Type B pancreatic cell (in vitro differentiated cells): Measurements from ENCODE around the gene HRH3. TPM values are rescaled to one million over a fixed set of nuclear protein-coding genes. Genes with fewer than 3 reads are reported as not detected.

Experiments
- DNase-seq: peaks from one replicate; pipeline ENCODE4 v3.0.0; 2021; ENCODE audit warnings: mixed read lengths; ENCODE audit not compliant: unreplicated experiment; ENCODE audit errors: extremely low spot score
- H3K27ac Mint-ChIP-seq: 2 replicates; pipeline ENCODE4 v1.8.0; 2021; ENCODE audit warnings: mild to moderate bottlenecking, mixed read lengths
- H3K27me3 Mint-ChIP-seq: 2 replicates; pipeline ENCODE4 v1.8.0; 2021; ENCODE audit warnings: mixed read lengths
- H3K36me3 Mint-ChIP-seq: 2 replicates; pipeline ENCODE4 v1.8.0; 2021; ENCODE audit warnings: mixed read lengths
- H3K4me1 Mint-ChIP-seq: one replicate; pipeline ENCODE4 v1.8.0; 2021; ENCODE audit warnings: mixed read lengths; ENCODE audit not compliant: unreplicated experiment
- H3K4me3 Mint-ChIP-seq: 2 replicates; pipeline ENCODE4 v1.8.0; 2021; ENCODE audit warnings: mild to moderate bottlenecking, mixed read lengths
- H3K9me3 Mint-ChIP-seq: 2 replicates; pipeline ENCODE4 v1.8.0; 2021; ENCODE audit warnings: mixed read lengths
- CTCF ChIP-seq: fragments of 200-600 bp; sonication (generic); conservative IDR thresholded peaks from 2 replicates; pipeline ENCODE4 v1.5.0; 2021; ENCODE audit warnings: antibody characterized with exemption, mild to moderate bottlenecking
- total RNA-seq: library from RNA; stranded (reverse); gene quantifications from 2 replicates; pipeline ENCODE4 v1.2.1, GENCODE V29; 2021; ENCODE audit warnings: low replicate concordance

HRH3 gene
- total RNA-seq, 1 donor from 2014 or later = 0.53 TPM

GRCh38 chr20:62248890-62249560 lies 28.9 kb upstream of the HRH3 start:
- Mint-ChIP-seq H3K27me3 (no peaks in the 10 kb centered on the region), H3K4me3 (no peak overlapping the region), H3K36me3 (peaks cover 3% of the 10 kb centered on the region), H3K9me3 (no peaks in the 10 kb centered on the region), H3K27ac (no peak overlapping the region), H3K4me1 (peaks cover 5% of the 10 kb centered on the region)
- DNase-seq = no peak
- TF ChIP-seq CTCF = no peak

- Mint-ChIP-seq H3K27me3 (no peaks in the 10 kb centered on the region), H3K4me3 (no peak overlapping the region), H3K27ac (no peak overlapping the region), H3K9me3 (no peaks in the 10 kb centered on the region), H3K4me1 (peaks cover 11% of the 10 kb centered on the region), H3K36me3 (peaks cover 3% of the 10 kb centered on the region)
- DNase-seq = no peak
- TF ChIP-seq CTCF = no peak
These were observed 27.0 kb upstream of the HRH3 start for GRCh38 chr20:62246872-62247652.

- no peak overlapping the region for H3K4me3 Mint-ChIP-seq
These were observed 26.4 kb upstream of the HRH3 start for GRCh38 chr20:62246431-62246830.

GRCh38 chr20:62245911-62246280 lies 25.8 kb upstream of the HRH3 start:
- TF ChIP-seq CTCF = no peak
- H3K27ac Mint-ChIP-seq = no peak overlapping the region
- DNase-seq = peak; percentile 65
- H3K36me3 Mint-ChIP-seq = peaks cover 3% of the 10 kb centered on the region
- H3K27me3 Mint-ChIP-seq = no peaks in the 10 kb centered on the region
- peaks cover 19% of the 10 kb centered on the region for H3K4me1 Mint-ChIP-seq
- no peak overlapping the region for H3K4me3 Mint-ChIP-seq
- H3K9me3 Mint-ChIP-seq = no peaks in the 10 kb centered on the region

More at GRCh38 chr20:62246431-62246830, 26.4 kb upstream of the HRH3 start:
- no peak overlapping the region for H3K27ac Mint-ChIP-seq
- no peaks in the 10 kb centered on the region for H3K27me3 Mint-ChIP-seq
- H3K36me3 Mint-ChIP-seq = peaks cover 3% of the 10 kb centered on the region
- no peaks in the 10 kb centered on the region for H3K9me3 Mint-ChIP-seq
- DNase-seq = no peak
- no peak for TF ChIP-seq CTCF
- peaks cover 17% of the 10 kb centered on the region for H3K4me1 Mint-ChIP-seq

- TF ChIP-seq CTCF = no peak
- Mint-ChIP-seq H3K36me3 (no peaks in the 10 kb centered on the region), H3K4me3 (no peak overlapping the region), H3K27ac (peak overlapping the region; percentile 67), H3K27me3 (no peaks in the 10 kb centered on the region), H3K4me1 (peaks cover 13% of the 10 kb centered on the region), H3K9me3 (no peaks in the 10 kb centered on the region)
- DNase-seq = no peak
These were observed 24.6 kb upstream of the HRH3 start for GRCh38 chr20:62244644-62245108.
